ENCODE data around the gene FEM1B.

- TF ChIP-seq CTCF (IDR thresholded peaks at IDR 0.05) (no peak), POLR2A (IDR thresholded peaks at IDR 0.05) (no peak), POLR2AphosphoS5 (IDR thresholded peaks at IDR 0.05) (no peak)
Measured at GRCh38 chr15:68272721-68273271, 4.7 kb upstream of the FEM1B start.

Measured in prostate gland (tissue), 2 donors.